ENCODE results near the gene GRIK5.

The GRIK5 gene

GRCh38 chr19:41984961-41985360 lies 85.0 kb downstream of the GRIK5 start:
- no peak for DNase-seq

GRCh38 chr19:41981724-41982123 lies 88.3 kb downstream of the GRIK5 start:
- no peak for DNase-seq

- DNase-seq = no peak
Measured at GRCh38 chr19:41978470-41978869, 91.5 kb downstream of the GRIK5 start.

DNA sequence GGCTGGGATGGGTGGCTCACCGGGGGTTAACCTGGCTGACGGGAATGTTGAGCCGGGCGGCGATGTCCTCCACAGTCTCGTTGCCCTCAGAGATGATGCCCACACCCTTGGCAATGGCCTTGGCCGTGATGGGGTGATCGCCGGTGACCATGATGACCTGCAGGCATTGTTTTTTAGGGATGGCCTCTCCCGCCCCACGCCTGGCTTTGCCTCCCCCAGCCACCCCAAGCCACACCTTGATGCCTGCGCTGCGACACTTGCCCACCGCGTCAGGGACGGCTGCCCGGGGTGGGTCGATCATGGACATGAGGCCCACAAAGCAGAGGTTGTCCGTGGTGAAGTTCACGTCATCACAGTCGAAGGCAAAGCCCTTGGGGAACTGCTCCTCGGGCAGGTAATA lies 92.1 kb downstream of the GRIK5 start:
- DNase-seq = no peak

- DNase-seq = no peak
Measured at GRCh38 chr19:41974652-41975051, 95.4 kb downstream of the GRIK5 start.

GRCh38 chr19:41971363-41971762 lies 98.6 kb downstream of the GRIK5 start:
- no peak for DNase-seq

DNA sequence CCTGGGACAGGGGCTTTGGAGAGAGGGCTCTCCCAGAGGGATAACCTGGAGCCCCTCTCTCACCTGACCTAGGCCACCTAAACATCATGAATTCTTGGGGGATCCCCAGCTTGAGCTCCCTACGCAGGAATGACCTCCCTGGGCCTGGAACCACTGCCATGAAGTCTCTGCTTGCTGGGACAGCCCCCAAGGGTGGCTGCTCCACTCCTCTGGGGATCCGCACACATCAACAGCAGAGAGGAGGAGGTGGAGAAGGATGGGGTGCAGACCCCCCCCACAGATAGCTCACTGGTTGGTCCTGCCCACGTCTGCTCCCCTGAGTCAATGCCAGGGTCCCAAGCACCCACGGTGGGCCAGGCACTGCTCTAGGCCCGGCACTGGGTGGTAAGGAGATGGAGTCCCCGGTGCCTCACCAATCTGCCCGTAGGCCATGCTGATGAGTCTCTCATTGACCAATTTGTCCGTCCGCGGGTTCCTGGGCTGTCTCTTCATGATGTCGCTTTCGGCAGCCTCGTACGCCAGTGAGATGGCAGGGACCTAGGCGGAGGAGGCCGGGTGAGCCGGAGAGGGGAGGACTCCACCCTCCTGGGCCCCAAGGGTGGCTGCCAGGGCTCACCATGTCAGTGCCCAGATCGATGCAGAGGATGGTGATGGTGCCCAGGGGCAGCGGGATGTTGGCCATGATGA lies 100.1 kb downstream of the GRIK5 start:
- DNase-seq = no peak

- no peak for DNase-seq
Measured at GRCh38 chr19:41968751-41969595, 101.0 kb downstream of the GRIK5 start.

DNA sequence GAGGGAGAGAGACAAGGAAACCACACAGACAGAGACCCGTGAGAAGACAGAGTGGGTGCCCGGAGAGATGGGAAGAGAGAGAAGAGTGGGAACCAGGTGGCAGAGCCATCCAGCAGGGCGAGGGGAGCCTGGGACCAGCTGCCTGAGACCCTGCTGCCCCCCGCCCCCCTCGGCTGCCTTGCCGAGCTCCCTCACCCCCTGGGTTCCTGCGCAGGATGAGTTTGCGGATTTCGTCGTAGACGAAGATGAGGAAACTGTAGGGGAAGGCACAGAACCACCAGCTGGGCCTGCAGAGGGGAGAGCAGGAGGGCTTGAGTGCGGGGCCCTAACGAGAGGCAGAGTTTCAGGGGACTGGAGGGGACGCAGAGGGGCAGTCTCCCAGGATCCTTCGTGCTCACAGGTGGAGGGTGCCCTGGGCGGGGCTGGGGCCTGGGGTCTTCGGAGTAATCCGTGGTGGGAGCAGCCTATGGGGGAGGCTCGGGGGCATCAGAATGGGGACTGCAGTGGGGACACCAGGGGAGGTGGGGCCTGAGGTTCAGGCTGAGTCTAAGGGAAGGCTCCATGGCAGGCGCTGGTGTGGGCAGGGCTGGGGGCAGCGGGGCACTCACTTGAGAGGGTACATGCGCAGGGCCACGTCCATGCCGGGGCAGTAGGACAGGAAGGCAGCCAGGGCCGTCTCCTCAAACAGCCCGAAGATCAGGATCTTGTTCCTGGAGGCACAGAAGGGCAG lies 102.8 kb downstream of the GRIK5 start:
- DNase-seq = no peak

DNA sequence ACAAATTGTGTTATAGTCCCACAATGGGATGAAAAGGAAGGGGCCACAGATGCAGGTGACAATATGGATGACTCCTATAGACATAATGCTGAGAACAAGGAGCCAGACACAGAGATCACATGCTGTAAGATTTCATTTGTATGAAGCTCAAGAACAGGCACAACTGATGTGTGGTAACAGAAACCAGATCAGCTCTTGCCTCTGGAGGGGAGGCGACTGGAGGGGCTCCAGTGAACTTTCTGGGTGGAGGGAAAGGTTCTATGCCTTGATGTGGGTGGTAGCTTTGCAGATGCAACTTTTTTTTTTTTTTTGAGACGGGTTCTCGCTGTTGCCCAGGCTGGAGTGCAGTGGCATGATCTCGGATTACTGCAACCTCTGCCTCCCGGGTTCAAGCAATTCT lies 104.9 kb downstream of the GRIK5 start:
- DNase-seq = no peak

- DNase-seq = no peak
Measured at GRCh38 chr19:41960973-41961372, 109.0 kb downstream of the GRIK5 start.

DNA sequence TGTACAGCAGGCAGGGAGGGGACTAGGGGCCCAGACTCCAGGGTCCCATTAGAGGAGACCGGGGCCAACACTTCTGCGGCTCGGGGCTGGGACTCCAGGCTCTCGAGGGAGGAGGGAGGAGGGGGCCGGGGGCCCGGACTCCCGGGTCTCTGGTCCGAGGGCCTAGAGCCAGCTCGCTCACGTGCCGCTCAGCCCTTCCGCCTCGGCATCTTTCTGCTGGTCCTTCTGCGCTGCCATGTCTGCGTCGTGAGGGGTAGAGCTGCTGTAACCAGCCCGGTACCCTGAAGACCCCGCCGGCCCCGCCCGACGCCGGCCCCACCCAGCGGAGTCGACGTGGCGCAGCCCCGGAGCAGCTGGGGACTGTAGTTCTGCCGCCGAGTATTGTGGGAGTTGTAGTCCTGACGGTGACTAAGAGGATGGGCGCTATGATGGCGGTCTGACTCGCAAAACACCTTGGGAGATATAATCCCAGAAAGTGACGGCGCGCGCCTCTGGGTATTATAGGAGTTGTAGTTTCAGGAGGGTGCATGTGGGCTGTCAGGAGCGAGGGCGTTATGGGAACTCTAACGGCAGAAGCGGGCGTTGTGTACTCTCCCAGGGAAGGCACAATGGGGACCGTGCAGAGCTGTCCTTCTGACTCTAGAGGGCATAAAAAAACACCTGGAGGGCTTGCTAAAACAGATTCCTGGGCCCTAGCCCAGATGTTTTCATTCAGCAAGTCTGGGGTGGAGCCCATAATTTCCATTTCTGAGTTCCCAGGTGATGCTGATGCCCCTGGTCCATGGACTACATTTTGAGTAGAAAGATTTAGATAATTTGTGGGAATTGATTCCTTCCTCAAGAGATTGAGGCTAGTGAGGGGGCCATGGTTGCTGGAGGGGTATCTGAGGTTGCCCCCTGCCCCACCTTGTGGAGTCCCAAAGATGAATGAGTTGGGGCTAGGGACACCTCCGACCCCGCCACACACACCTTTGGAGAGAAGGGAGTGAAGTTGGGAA lies 110.7 kb downstream of the GRIK5 start, which contains the start of gene RABAC1:
TSS of gene RABAC1 (minus strand) at position 266 of the 998 bp plus-strand sequence. CDS start at position 237, 29 bp downstream.
- peak; percentile 71 for DNase-seq

GRCh38 chr19:41958367-41959055 lies 111.5 kb downstream of the GRIK5 start:
- DNase-seq = no peak

- no peak for DNase-seq
Measured at GRCh38 chr19:41957838-41958366, 112.1 kb downstream of the GRIK5 start.

- no peak for DNase-seq
Measured at GRCh38 chr19:41957161-41957837, 112.7 kb downstream of the GRIK5 start.

GRCh38 chr19:41956621-41957020 lies 113.4 kb downstream of the GRIK5 start:
- DNase-seq = no peak

DNA sequence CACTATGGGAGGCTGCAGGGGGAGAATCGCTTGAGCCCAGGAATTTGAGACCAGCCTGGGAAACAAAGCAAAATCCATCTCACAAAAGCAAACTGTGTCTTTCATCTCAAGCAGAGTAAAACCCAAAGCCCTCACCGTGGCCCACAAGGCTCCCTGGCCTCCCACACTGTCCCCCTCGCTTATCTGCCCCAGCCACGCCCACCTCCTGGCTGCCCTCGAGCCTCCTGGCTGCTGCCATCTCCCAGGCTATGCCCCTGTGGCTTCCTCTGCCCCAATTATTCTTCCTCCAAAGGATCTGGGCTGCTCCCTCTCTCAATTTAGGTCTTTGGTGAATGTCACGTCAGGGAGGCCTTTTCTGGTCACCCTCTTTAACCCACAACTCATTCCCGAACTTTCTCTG lies 114.5 kb downstream of the GRIK5 start:
- DNase-seq = no peak

DNA sequence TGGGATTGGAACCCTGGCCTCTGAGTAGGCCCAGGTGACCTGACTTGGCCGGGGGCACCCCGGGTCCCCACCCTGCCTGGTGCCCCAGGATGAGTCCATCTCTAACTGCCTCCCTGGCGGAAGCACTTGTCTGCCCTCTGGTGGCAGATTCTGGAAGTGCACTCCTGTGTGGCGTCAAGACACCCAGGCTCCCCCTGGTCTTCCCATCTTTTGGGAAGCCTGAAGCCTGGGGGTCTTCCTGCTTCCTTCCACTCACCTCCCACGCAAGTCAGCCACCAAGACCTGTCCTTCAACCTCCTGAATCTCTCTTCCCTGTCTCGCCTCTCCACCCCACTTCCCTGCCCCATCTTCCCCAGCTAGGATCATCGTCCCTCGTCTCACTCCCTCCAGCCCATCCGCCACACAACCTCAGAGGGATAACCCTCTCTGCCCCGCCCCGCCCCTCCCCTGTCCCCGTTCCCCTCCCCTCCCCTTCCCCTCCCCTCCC lies 118.3 kb downstream of the GRIK5 start:
- peak; percentile 54 for DNase-seq

Data from KG1 (cell line).